K562 (cell line): ENCODE data around the gene OXA1L. TPM values are rescaled to one million over a fixed set of nuclear protein-coding genes. Genes with fewer than 3 reads are reported as not detected.

ENCODE experiments used
- E2F3 ChIP-seq: fragments of 250-450 bp; sonication (Bioruptor Pico); IDR thresholded peaks from 2 replicates; pipeline ENCODE4 v1.4.0; 2020; ENCODE audit warnings: mild to moderate bottlenecking
- ELF2 ChIP-seq: fragments of 250-450 bp; sonication (Bioruptor Pico); IDR thresholded peaks from 2 replicates; pipeline ENCODE4 v1.5.0; 2021; ENCODE audit warnings: mild to moderate bottlenecking
- HMG20A ChIP-seq: fragments of 450-650 bp; formaldehyde crosslinking; conservative IDR thresholded peaks from 2 replicates; pipeline ENCODE4 v1.4.0; 2020; ENCODE audit warnings: mild to moderate bottlenecking, mixed read lengths
- HNRNPLL ChIP-seq: fragments of 200-400 bp; formaldehyde crosslinking; IDR thresholded peaks from 2 replicates; pipeline ENCODE4 v1.6.1; 2017; ENCODE audit warnings: low read length, low read depth, mild to moderate bottlenecking; ENCODE audit not compliant: poor library complexity, severe bottlenecking
- LCOR ChIP-seq: sonication (generic); formaldehyde crosslinking; IDR thresholded peaks from 2 replicates; pipeline ENCODE4 v1.8.0; 2022; ENCODE audit warnings: mild to moderate bottlenecking, missing genetic modification reagents
- MIER1 ChIP-seq: fragments of 450-650 bp; IDR thresholded peaks from 2 replicates; pipeline ENCODE4 v1.6.1; 2016; ENCODE audit warnings: antibody characterized with exemption, mild to moderate bottlenecking, low read depth
- NFIX ChIP-seq: fragments of 250-450 bp; sonication (Bioruptor Pico); IDR thresholded peaks from 2 replicates; pipeline ENCODE4 v1.4.0; 2020; ENCODE audit warnings: low read depth, mild to moderate bottlenecking, moderate library complexity
- NFRKB ChIP-seq: fragments of 450-650 bp; IDR thresholded peaks from 2 replicates; pipeline ENCODE4 v1.6.1; 2016; ENCODE audit warnings: low read depth
- PYGO2 ChIP-seq: fragments of 450-650 bp; IDR thresholded peaks from 2 replicates; pipeline ENCODE4 v1.6.1; 2016; ENCODE audit warnings: mild to moderate bottlenecking, missing genetic modification characterization, moderate library complexity, missing compliant biosample characterization
- SLC30A9 ChIP-seq: fragments of 250-450 bp; sonication (Bioruptor Pico); IDR thresholded peaks from 2 replicates; pipeline ENCODE4 v1.8.0; 2022; ENCODE audit warnings: mild to moderate bottlenecking, moderate library complexity
- ZNF347 ChIP-seq: fragments of 450-650 bp; formaldehyde crosslinking; IDR thresholded peaks from 2 replicates; pipeline ENCODE4 v1.4.0; 2020; ENCODE audit warnings: low read depth, mild to moderate bottlenecking, moderate library complexity
- ZNF699 ChIP-seq: fragments of 250-450 bp; sonication (Bioruptor Pico); IDR thresholded peaks from 2 replicates; pipeline ENCODE4 v1.8.0; 2021; ENCODE audit warnings: mild to moderate bottlenecking, moderate library complexity; ENCODE audit not compliant: insufficient replicate concordance
- ZNF76 ChIP-seq: fragments of 250-450 bp; sonication (Bioruptor Pico); IDR thresholded peaks from 2 replicates; pipeline ENCODE4 v1.4.0; 2020; ENCODE audit warnings: mild to moderate bottlenecking, moderate library complexity, borderline replicate concordance
- polyA plus RNA-seq, 8 experiments: library from polyadenylated mRNA; depleted of rRNA in 4 of 8; stranded (reverse) in 5 of 8; unstranded in 3 of 8; fragments of >200 nt; fragmentation: Nextera tagmentation in 2 of 8; fragmentation: Illumina TruSeq in 1 of 8; extraction: Ambion mirVana in 2 of 8; extraction: Trizol in 1 of 8; gene quantifications; 2 replicates each; pipeline versions ENCODE4 v1.2.1 to v1.2.3, GENCODE V29; 2011 to 2014; ENCODE audit warnings: inconsistent platforms in 1 of 8, missing spikeins in 1 of 8
- total RNA-seq, 7 experiments: library from RNA; depleted of rRNA in 6 of 7; stranded (reverse); fragments of >200 nt in 6 of 7; fragmentation: Illumina TruSeq in 2 of 7; extraction: Trizol in 2 of 7; gene quantifications; 2 replicates each; pipeline versions ENCODE4 v1.2.1 to v1.2.3, GENCODE V29; 2011 to 2021; ENCODE audit warnings: low replicate concordance in 1 of 7
- TF ChIP-seq, protein P1 (sequence below), 2 experiments: fragments of 450-650 bp in 1 of 2; sonication (generic) in 1 of 2; formaldehyde crosslinking in 1 of 2; IDR thresholded peaks; 2 replicates each; pipeline versions ENCODE4 v1.7.1 to v1.9.0; 2016 to 2022; ENCODE audit warnings: inconsistent platforms in 1 of 2, mild to moderate bottlenecking in 1 of 2, missing genetic modification reagents in 1 of 2
- TF ChIP-seq, protein P2 (sequence below): fragments of 250-450 bp; sonication (Bioruptor Pico); IDR thresholded peaks from 2 replicates; pipeline ENCODE4 v1.9.0; 2021; ENCODE audit warnings: mild to moderate bottlenecking, inconsistent platforms
- TF ChIP-seq, protein P3 (sequence below): fragments of 250-450 bp; sonication (Bioruptor Pico); IDR thresholded peaks from 2 replicates; pipeline ENCODE4 v1.5.0; 2020; ENCODE audit warnings: mild to moderate bottlenecking, borderline replicate concordance

OXA1L gene
- total and polyA plus RNA-seq, 9 of the 15 experiments (the other 6 are each of a cell fraction or from before 2014, with no cell fraction given) = 100 to 204 (median 145) TPM

DNA sequence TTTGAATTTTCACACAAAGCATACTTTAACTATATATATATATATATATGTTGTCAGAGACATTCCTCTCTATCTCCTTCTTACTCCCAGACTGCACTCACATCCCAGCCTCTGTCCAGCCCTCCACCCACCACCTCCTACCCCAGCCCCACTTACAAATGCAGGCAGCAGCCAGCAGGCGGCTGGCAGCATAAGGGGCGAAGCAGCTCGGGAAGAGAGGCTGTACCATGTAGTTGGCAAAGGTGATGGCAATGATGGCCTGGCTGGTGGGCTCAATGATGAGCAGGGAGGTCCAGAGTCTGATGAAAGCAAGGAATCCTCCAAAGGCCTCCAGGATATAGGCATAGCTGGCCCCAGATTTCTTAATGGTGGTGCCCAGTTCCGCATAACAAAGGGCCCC lies 46.3 kb downstream of the OXA1L start (continued):
- TF ChIP-seq, protein P1, sequence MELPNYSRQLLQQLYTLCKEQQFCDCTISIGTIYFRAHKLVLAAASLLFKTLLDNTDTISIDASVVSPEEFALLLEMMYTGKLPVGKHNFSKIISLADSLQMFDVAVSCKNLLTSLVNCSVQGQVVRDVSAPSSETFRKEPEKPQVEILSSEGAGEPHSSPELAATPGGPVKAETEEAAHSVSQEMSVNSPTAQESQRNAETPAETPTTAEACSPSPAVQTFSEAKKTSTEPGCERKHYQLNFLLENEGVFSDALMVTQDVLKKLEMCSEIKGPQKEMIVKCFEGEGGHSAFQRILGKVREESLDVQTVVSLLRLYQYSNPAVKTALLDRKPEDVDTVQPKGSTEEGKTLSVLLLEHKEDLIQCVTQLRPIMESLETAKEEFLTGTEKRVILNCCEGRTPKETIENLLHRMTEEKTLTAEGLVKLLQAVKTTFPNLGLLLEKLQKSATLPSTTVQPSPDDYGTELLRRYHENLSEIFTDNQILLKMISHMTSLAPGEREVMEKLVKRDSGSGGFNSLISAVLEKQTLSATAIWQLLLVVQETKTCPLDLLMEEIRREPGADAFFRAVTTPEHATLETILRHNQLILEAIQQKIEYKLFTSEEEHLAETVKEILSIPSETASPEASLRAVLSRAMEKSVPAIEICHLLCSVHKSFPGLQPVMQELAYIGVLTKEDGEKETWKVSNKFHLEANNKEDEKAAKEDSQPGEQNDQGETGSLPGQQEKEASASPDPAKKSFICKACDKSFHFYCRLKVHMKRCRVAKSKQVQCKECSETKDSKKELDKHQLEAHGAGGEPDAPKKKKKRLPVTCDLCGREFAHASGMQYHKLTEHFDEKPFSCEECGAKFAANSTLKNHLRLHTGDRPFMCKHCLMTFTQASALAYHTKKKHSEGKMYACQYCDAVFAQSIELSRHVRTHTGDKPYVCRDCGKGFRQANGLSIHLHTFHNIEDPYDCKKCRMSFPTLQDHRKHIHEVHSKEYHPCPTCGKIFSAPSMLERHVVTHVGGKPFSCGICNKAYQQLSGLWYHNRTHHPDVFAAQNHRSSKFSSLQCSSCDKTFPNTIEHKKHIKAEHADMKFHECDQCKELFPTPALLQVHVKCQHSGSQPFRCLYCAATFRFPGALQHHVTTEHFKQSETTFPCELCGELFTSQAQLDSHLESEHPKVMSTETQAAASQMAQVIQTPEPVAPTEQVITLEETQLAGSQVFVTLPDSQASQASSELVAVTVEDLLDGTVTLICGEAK (IDR thresholded peaks at IDR 0.05) = no peak
- TF ChIP-seq, protein P1 (CRISPR knock-in tag; IDR thresholded peaks at IDR 0.05) = no peak
- TF ChIP-seq, protein P2, sequence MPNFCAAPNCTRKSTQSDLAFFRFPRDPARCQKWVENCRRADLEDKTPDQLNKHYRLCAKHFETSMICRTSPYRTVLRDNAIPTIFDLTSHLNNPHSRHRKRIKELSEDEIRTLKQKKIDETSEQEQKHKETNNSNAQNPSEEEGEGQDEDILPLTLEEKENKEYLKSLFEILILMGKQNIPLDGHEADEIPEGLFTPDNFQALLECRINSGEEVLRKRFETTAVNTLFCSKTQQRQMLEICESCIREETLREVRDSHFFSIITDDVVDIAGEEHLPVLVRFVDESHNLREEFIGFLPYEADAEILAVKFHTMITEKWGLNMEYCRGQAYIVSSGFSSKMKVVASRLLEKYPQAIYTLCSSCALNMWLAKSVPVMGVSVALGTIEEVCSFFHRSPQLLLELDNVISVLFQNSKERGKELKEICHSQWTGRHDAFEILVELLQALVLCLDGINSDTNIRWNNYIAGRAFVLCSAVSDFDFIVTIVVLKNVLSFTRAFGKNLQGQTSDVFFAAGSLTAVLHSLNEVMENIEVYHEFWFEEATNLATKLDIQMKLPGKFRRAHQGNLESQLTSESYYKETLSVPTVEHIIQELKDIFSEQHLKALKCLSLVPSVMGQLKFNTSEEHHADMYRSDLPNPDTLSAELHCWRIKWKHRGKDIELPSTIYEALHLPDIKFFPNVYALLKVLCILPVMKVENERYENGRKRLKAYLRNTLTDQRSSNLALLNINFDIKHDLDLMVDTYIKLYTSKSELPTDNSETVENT = no peak
- TF ChIP-seq PYGO2 (no peak), SLC30A9 (CRISPR knock-in tag) (no peak), ZNF76 (no peak), LCOR (CRISPR knock-in tag) (no peak), MIER1 (no peak), HNRNPLL (no peak), ELF2 (CRISPR knock-in tag) (no peak), ZNF699 (CRISPR knock-in tag) (no peak), E2F3 (CRISPR knock-in tag) (no peak), HMG20A (CRISPR knock-in tag) (no peak), ZNF347 (no peak), NFIX (CRISPR knock-in tag) (no peak), NFRKB (no peak)
- TF ChIP-seq, protein P3, sequence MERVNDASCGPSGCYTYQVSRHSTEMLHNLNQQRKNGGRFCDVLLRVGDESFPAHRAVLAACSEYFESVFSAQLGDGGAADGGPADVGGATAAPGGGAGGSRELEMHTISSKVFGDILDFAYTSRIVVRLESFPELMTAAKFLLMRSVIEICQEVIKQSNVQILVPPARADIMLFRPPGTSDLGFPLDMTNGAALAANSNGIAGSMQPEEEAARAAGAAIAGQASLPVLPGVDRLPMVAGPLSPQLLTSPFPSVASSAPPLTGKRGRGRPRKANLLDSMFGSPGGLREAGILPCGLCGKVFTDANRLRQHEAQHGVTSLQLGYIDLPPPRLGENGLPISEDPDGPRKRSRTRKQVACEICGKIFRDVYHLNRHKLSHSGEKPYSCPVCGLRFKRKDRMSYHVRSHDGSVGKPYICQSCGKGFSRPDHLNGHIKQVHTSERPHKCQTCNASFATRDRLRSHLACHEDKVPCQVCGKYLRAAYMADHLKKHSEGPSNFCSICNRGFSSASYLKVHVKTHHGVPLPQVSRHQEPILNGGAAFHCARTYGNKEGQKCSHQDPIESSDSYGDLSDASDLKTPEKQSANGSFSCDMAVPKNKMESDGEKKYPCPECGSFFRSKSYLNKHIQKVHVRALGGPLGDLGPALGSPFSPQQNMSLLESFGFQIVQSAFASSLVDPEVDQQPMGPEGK (CRISPR knock-in tag) = no peak
